Measurements from ENCODE around the gene ETNK2. TPM values are rescaled to one million over a fixed set of nuclear protein-coding genes. Genes with fewer than 3 reads are reported as not detected.

Gene ETNK2
- total and polyA plus RNA-seq, 2 of the 13 experiments (the other 11 are each of a cell fraction or from before 2014, with no cell fraction given) = 15.5 to 42.8 TPM

DNA sequence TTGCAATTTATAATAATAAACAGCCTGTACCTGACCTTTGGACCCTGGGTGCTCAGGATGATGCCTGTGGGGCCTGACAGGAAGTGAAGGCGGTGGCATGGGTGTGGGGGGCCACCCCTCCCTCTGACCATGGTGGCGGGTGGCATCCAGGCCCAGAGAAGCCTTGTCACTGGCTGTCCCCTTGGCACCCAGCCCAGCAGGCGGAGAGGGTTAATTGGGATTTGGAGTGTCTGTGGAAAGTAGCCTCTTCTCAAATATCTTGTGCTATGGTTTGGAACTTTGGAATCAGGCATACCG, 58.5 kb downstream of the ETNK2 start (continued):
- TF ChIP-seq, protein P1, sequence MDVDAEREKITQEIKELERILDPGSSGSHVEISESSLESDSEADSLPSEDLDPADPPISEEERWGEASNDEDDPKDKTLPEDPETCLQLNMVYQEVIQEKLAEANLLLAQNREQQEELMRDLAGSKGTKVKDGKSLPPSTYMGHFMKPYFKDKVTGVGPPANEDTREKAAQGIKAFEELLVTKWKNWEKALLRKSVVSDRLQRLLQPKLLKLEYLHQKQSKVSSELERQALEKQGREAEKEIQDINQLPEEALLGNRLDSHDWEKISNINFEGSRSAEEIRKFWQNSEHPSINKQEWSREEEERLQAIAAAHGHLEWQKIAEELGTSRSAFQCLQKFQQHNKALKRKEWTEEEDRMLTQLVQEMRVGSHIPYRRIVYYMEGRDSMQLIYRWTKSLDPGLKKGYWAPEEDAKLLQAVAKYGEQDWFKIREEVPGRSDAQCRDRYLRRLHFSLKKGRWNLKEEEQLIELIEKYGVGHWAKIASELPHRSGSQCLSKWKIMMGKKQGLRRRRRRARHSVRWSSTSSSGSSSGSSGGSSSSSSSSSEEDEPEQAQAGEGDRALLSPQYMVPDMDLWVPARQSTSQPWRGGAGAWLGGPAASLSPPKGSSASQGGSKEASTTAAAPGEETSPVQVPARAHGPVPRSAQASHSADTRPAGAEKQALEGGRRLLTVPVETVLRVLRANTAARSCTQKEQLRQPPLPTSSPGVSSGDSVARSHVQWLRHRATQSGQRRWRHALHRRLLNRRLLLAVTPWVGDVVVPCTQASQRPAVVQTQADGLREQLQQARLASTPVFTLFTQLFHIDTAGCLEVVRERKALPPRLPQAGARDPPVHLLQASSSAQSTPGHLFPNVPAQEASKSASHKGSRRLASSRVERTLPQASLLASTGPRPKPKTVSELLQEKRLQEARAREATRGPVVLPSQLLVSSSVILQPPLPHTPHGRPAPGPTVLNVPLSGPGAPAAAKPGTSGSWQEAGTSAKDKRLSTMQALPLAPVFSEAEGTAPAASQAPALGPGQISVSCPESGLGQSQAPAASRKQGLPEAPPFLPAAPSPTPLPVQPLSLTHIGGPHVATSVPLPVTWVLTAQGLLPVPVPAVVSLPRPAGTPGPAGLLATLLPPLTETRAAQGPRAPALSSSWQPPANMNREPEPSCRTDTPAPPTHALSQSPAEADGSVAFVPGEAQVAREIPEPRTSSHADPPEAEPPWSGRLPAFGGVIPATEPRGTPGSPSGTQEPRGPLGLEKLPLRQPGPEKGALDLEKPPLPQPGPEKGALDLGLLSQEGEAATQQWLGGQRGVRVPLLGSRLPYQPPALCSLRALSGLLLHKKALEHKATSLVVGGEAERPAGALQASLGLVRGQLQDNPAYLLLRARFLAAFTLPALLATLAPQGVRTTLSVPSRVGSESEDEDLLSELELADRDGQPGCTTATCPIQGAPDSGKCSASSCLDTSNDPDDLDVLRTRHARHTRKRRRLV (CRISPR knock-in tag; IDR thresholded peaks at IDR 0.05) = no peak
- TF ChIP-seq, protein P2, sequence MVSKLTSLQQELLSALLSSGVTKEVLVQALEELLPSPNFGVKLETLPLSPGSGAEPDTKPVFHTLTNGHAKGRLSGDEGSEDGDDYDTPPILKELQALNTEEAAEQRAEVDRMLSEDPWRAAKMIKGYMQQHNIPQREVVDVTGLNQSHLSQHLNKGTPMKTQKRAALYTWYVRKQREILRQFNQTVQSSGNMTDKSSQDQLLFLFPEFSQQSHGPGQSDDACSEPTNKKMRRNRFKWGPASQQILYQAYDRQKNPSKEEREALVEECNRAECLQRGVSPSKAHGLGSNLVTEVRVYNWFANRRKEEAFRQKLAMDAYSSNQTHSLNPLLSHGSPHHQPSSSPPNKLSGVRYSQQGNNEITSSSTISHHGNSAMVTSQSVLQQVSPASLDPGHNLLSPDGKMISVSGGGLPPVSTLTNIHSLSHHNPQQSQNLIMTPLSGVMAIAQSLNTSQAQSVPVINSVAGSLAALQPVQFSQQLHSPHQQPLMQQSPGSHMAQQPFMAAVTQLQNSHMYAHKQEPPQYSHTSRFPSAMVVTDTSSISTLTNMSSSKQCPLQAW (CRISPR knock-in tag; IDR thresholded peaks at IDR 0.05) = no peak
- TF ChIP-seq ATF1 (CRISPR knock-in tag; IDR thresholded peaks at IDR 0.05) = no peak
- TF ChIP-seq MTA1 (CRISPR knock-in tag; IDR thresholded peaks at IDR 0.05; ENCODE audit: borderline replicate concordance) = no peak
- no peak for TF ChIP-seq ZNF230 (CRISPR knock-in tag; IDR thresholded peaks at IDR 0.05)
- TF ChIP-seq POLR2G (IDR thresholded peaks at IDR 0.05; ENCODE audit: low read depth, low read length) = no peak
- TF ChIP-seq, protein P3, sequence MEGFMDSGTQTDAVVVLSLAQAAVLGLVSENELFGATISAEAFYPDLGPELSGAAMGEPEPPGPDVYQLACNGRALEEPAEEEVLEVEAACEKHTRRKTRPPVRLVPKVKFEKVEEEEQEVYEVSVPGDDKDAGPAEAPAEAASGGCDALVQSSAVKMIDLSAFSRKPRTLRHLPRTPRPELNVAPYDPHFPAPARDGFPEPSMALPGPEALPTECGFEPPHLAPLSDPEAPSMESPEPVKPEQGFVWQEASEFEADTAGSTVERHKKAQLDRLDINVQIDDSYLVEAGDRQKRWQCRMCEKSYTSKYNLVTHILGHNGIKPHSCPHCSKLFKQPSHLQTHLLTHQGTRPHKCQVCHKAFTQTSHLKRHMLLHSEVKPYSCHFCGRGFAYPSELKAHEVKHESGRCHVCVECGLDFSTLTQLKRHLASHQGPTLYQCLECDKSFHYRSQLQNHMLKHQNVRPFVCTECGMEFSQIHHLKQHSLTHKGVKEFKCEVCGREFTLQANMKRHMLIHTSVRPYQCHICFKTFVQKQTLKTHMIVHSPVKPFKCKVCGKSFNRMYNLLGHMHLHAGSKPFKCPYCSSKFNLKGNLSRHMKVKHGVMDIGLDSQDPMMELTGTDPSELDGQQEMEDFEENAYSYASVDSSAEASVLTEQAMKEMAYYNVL (CRISPR knock-in tag; IDR thresholded peaks at IDR 0.05; ENCODE audit: borderline replicate concordance) = no peak
- TF ChIP-seq SAP130 (CRISPR knock-in tag; IDR thresholded peaks at IDR 0.05; ENCODE audit: low read depth) = peak; percentile 76
- TF ChIP-seq, protein P4, sequence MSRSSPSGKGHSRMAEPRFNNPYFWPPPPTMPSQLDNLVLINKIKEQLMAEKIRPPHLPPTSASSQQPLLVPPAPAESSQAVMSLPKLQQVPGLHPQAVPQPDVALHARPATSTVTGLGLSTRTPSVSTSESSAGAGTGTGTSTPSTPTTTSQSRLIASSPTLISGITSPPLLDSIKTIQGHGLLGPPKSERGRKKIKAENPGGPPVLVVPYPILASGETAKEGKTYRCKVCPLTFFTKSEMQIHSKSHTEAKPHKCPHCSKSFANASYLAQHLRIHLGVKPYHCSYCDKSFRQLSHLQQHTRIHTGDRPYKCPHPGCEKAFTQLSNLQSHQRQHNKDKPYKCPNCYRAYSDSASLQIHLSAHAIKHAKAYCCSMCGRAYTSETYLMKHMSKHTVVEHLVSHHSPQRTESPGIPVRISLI (CRISPR knock-in tag; IDR thresholded peaks at IDR 0.05; ENCODE audit: borderline replicate concordance) = no peak
- TF ChIP-seq HOXA3 (CRISPR knock-in tag; IDR thresholded peaks at IDR 0.05) = peak; percentile 72
- no peak for TF ChIP-seq SOX6 (IDR thresholded peaks at IDR 0.05)
- TF ChIP-seq SOX6 (CRISPR knock-in tag; IDR thresholded peaks at IDR 0.05) = peak; percentile 32; the same call in 1 of the 2 replicates
- TF ChIP-seq ZFP90 (CRISPR knock-in tag; IDR thresholded peaks at IDR 0.05; ENCODE audit: borderline replicate concordance) = peak; percentile 51; the same call in 1 of the 2 replicates
- TF ChIP-seq ELF4 (CRISPR knock-in tag; IDR thresholded peaks at IDR 0.05; ENCODE audit: borderline replicate concordance) = no peak
- peak; percentile 59 for TF ChIP-seq XRCC5 (optimal IDR thresholded peaks at IDR 0.05; ENCODE audit: low read length)
- TF ChIP-seq SSRP1 (CRISPR knock-in tag; IDR thresholded peaks at IDR 0.05) = no peak
- no peak for TF ChIP-seq HCFC1 (IDR thresholded peaks at IDR 0.05; ENCODE audit: low read depth, low read length)
- TF ChIP-seq ZSCAN20 (CRISPR knock-in tag; IDR thresholded peaks at IDR 0.05; ENCODE audit: borderline replicate concordance) = no peak
- peak; percentile 59 for TF ChIP-seq YEATS4 (CRISPR knock-in tag; IDR thresholded peaks at IDR 0.05; ENCODE audit: borderline replicate concordance)
- TF ChIP-seq ZNF382 (CRISPR knock-in tag; IDR thresholded peaks at IDR 0.05; ENCODE audit: borderline replicate concordance) = no peak
- TF ChIP-seq SNAPC2 (CRISPR knock-in tag; IDR thresholded peaks at IDR 0.05) = no peak
- no peak for TF ChIP-seq TOPORS (CRISPR knock-in tag; IDR thresholded peaks at IDR 0.05)
- no peak for TF ChIP-seq EED (CRISPR knock-in tag; IDR thresholded peaks at IDR 0.05)
